Stomach smooth muscle (tissue), 2 donors: ENCODE results near the gene ZG16.

Experiments
- H3K27ac ChIP-seq: one replicate; pipeline ENCODE4 v1.7.0; 2013; ENCODE audit warnings: mild to moderate bottlenecking, low read length, inconsistent platforms
- H3K27me3 ChIP-seq, 2 donors: one replicate each; pipeline ENCODE4 v1.7.0; 2013; ENCODE audit warnings: low read length in 2 of 2; ENCODE audit not compliant: insufficient read depth in 2 of 2, control insufficient read depth in 1 of 2
- H3K36me3 ChIP-seq, 2 donors: one replicate each; pipeline ENCODE4 v1.7.0; 2013; ENCODE audit warnings: low read length in 2 of 2; ENCODE audit not compliant: control insufficient read depth in 2 of 2, insufficient read depth in 2 of 2
- H3K4me1 ChIP-seq: one replicate; pipeline ENCODE4 v1.7.0; 2013; ENCODE audit warnings: low read length; ENCODE audit not compliant: control insufficient read depth, insufficient read depth
- H3K4me3 ChIP-seq, 2 donors: one replicate each; pipeline ENCODE4 v1.7.0; 2013; ENCODE audit warnings: low read length in 2 of 2
- H3K9ac ChIP-seq, 2 donors: one replicate each; pipeline ENCODE4 v1.7.0; 2013; ENCODE audit warnings: low read length in 2 of 2, mild to moderate bottlenecking in 1 of 2
- H3K9me3 ChIP-seq, 2 donors: one replicate each; pipeline ENCODE4 v1.7.0; 2013; ENCODE audit warnings: low read length in 2 of 2; ENCODE audit not compliant: control insufficient read depth in 2 of 2
- donor health status: healthy.
- donor health status: Pancreatic carcinoma.

ZG16 gene

GRCh38 chr16:29805232-29806098 is 27.4 kb downstream of the ZG16 start:
- H3K4me3 ChIP-seq = peak overlapping the region; percentile 85 to 88
- H3K27me3 ChIP-seq = no peaks in the 10 kb centered on the region
- peak overlapping the region; percentile 97 for H3K27ac ChIP-seq
- no peaks in the 10 kb centered on the region for H3K9me3 ChIP-seq
- peak overlapping the region; percentile 96 to 97 for H3K9ac ChIP-seq
- peaks cover 0 to 2% of the 10 kb centered on the region in 2 donors for H3K36me3 ChIP-seq
- peaks cover 49% of the 10 kb centered on the region for H3K4me1 ChIP-seq

GRCh38 chr16:29806099-29806579 is 28.1 kb downstream of the ZG16 start, which contains the start of gene MAZ:
Gene MAZ, plus strand, starts transcription at chr16:29806529. Its CDS starts 173 bp downstream, at chr16:29806702.
- Histone ChIP-seq H3K27ac (peak within 1 kb of the TSS; percentile 97), H3K9ac (peak within 1 kb of the TSS; percentile 67 to 73), H3K4me1 (peaks cover 56% of the 10 kb centered on the region), H3K9me3 (no peaks in the 10 kb centered on the region), H3K36me3 (no peaks in the 10 kb centered on the region), H3K27me3 (no peaks in the 10 kb centered on the region), H3K4me3 (peak within 1 kb of the TSS; percentile 54 to 88)

- no peaks in the 10 kb centered on the region for H3K27me3 ChIP-seq
- peak overlapping the region; percentile 92 for H3K27ac ChIP-seq
- H3K9me3 ChIP-seq = no peaks in the 10 kb centered on the region
- H3K9ac ChIP-seq = peak overlapping the region; percentile 67 to 68
- H3K4me1 ChIP-seq = peaks cover 63% of the 10 kb centered on the region
- H3K36me3 ChIP-seq = no peaks in the 10 kb centered on the region
- peak overlapping the region; percentile 54 to 74 for H3K4me3 ChIP-seq
Measured at GRCh38 chr16:29806641-29807425, 28.8 kb downstream of the ZG16 start.

- peak overlapping the region; percentile 92 for H3K27ac ChIP-seq
- no peaks in the 10 kb centered on the region for H3K9me3 ChIP-seq
- H3K4me3 ChIP-seq = peak overlapping the region; percentile 54 to 74
- H3K9ac ChIP-seq = peak overlapping the region; percentile 67 to 68
- no peaks in the 10 kb centered on the region for H3K36me3 ChIP-seq
- peaks cover 68% of the 10 kb centered on the region for H3K4me1 ChIP-seq
- no peaks in the 10 kb centered on the region for H3K27me3 ChIP-seq
Measured at GRCh38 chr16:29807426-29808218, 29.6 kb downstream of the ZG16 start.

GRCh38 chr16:29808219-29808900 is 30.3 kb downstream of the ZG16 start:
- Histone ChIP-seq H3K27ac (peak overlapping the region; percentile 92), H3K4me3 (peak overlapping the region; percentile 54 to 74), H3K9me3 (no peaks in the 10 kb centered on the region), H3K27me3 (no peaks in the 10 kb centered on the region), H3K9ac (peak overlapping the region; percentile 29 to 67), H3K4me1 (peaks cover 75% of the 10 kb centered on the region), H3K36me3 (no peaks in the 10 kb centered on the region)

GRCh38 chr16:29809031-29809747 is 31.1 kb downstream of the ZG16 start:
- H3K4me3 ChIP-seq = peak overlapping the region; percentile 4 to 15
- H3K9ac ChIP-seq = peak overlapping the region in 1 of 2 donors; percentile 9
- H3K27me3 ChIP-seq = no peaks in the 10 kb centered on the region
- H3K36me3 ChIP-seq = no peaks in the 10 kb centered on the region
- H3K9me3 ChIP-seq = no peaks in the 10 kb centered on the region
- H3K4me1 ChIP-seq = peaks cover 76% of the 10 kb centered on the region
- peak overlapping the region; percentile 92 for H3K27ac ChIP-seq

- peaks cover 77% of the 10 kb centered on the region for H3K4me1 ChIP-seq
- peak overlapping the region; percentile 92 for H3K27ac ChIP-seq
- H3K9ac ChIP-seq = peak overlapping the region; percentile 47 to 58
- H3K4me3 ChIP-seq = peak overlapping the region in 1 of 2 donors; percentile 29
- no peaks in the 10 kb centered on the region for H3K9me3 ChIP-seq
- no peaks in the 10 kb centered on the region for H3K27me3 ChIP-seq
- no peaks in the 10 kb centered on the region for H3K36me3 ChIP-seq
Measured at GRCh38 chr16:29809850-29810698, 32.0 kb downstream of the ZG16 start.

GRCh38 chr16:29810699-29811169 is 32.7 kb downstream of the ZG16 start:
- peak overlapping the region in 1 of 2 donors; percentile 47 for H3K9ac ChIP-seq

More at GRCh38 chr16:29810699-29811169, 32.7 kb downstream of the ZG16 start:
- no peaks in the 10 kb centered on the region for H3K36me3 ChIP-seq
- H3K4me3 ChIP-seq = peak overlapping the region in 1 of 2 donors; percentile 82
- H3K27ac ChIP-seq = peak overlapping the region; percentile 92
- peaks cover 80% of the 10 kb centered on the region for H3K4me1 ChIP-seq
- no peaks in the 10 kb centered on the region for H3K9me3 ChIP-seq
- H3K27me3 ChIP-seq = no peaks in the 10 kb centered on the region
